DMS114 treated with DMSO at 0.1 percent for 48 hours (cell line): ENCODE data around the gene PDS5A.
"Not testable (repeated sequence)": the region's sequence is repeated elsewhere in the genome, so short reads cannot be mapped to it uniquely, and the experiment has no call there.

ENCODE experiments used
- DNase-seq: peaks from one replicate; lab custom pipeline; 2025; ENCODE audit not compliant: unreplicated experiment; lab: John Stamatoyannopoulos, UW

Gene PDS5A

DNA sequence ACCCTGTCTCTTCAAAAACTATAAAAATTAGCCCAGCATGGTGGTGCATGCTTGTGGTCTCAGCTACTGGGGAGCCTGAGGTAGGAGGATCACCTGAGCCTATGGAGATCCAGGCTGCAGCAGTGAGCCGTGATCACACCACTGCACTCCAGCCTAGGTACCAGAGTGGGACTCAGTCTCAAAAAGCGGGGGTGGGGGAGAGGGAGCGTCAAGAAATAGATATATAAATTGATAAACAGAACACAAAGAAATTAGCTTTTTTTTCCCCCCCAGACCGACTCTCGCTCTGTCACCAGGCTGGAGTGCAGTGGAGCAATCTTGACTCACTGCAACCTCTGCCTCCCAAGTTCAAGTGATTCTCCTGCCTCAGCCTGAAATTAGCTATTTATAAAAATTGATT, 14.1 kb downstream of the PDS5A start:
- DNase-seq, result no peak

DNA sequence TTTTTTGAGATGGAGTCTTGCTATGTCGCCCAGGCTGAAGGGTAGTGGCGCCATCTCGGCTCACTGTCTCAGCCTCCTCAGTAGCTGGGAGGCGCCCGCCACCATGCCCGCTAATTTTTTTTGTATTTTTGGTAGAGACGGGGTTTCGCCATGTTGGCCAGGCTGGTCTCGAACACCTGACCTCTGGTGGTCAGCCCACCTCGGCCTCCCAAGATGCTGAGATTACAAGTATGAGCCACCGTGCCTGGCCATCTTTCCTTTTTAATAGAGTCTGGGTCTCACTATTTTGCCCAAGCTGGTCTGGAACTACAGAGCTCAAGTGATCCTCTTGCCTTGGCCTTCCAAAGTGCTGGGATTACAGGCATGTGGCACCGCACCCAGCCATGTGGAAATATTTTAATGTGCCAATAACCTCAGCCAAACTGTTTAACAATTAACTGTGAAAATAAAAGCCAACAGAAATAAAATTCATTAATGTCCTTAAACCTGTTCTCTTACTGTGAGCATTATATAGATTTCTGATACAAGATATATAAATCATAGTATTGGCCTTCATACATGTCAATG, 16.3 kb downstream of the PDS5A start:
- DNase-seq, result no peak

DNA sequence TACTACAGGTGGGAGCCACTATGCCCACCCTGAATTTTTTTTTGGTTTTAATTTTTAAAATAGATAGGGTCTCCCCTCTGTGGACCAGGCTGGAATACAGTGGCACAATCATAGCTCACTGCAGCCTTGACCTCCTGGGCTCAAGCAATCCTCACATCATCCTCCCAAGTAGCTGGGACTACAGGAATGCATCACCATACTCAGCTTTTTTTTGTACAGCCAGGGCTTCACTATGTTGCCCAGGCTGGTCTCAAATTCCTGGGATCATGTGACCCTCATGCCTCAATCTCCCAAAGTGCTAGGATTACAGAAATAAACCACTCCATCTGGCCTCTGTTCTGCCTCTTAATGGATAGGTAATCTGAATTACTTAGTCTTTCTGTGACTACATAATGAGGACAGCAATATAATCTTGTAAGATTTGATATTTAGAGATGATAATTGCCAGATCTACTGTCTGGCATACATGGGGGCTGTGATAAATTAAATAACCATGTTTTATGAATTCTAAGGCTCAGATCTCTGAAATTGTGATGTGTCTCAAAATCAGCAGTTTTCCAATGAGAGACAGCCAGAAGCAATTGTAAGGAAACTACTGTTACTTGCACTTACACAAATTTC, 26.7 kb downstream of the PDS5A start:
- DNase-seq, result no peak

DNA sequence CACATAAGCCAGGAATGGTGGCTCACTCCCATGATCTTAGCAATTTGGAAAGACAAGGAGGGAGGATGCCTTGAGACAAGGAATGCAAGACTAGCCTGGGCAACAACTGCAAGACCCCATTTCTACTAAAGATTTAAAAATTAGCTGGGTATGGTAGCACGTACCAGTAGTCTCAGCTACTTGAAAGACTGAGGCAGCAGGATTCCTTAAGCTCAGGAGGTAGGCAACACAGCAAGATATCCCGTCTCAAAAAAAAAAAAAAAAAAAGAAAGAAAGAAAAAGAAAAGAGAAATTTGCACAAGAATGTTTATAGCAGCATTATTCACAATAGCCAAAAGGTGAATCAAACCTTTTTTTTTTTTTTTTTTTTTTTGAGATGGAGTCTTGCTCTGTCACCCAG, 29.7 kb downstream of the PDS5A start:
- DNase-seq, result no peak

DNA sequence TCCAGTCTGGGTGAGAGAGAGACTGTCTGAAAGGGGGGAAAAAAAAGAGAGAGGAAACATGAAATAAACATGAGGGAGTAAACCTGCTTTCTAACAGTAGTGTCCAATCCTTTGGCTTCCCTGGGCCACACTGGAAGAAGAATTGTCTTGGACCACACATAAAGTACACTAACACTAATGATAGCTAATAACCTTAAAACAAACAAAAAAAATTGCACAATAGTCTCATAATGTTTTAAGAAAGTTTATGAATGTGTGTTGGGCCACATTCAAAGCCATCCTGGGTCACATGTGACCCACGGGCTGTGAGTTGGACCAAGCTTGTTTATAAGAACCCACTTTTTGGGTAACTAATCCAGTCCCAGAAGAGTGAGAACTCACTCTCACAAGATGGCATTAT, 30.3 kb downstream of the PDS5A start:
- DNase-seq, result no peak

DNA sequence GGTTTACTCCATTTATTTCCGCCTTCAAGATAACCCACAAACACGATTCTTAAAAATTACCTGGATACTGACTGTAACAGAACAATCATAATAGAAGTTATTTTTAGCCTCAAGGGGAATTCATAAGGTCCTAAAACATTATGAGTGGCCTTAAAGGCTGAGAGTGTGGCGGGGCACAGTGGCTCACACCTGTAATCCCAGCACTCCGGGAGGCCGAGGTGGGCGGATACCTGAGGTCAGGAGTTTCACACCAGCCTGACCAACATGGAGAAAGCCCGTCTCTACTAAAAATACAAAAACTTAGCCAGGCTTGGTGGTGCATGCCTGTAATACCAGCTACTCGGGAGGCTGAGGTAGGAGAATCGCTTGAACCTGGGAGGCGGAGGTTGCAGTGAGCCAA, 33.5 kb downstream of the PDS5A start:
- not testable (repeated sequence) for DNase-seq

DNA sequence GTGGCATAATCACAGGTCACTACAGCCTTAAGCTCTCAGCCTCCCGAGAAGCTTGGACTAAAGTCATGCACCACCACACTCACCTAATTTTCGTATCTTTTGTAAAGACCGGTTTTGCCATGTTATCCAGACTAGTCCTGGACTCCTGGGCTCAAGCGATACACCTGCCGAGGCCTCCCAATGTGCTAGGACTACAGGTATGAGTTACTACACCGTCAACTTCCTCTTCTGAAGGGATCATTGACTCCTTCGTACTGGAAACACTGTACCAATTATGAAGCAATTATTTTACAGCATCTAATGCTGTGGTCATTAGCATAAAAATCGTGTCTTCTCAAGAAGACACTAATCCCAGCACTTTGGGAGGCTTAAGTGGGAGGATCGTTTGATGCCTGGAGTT, 35.2 kb downstream of the PDS5A start:
- DNase-seq, result no peak

DNA sequence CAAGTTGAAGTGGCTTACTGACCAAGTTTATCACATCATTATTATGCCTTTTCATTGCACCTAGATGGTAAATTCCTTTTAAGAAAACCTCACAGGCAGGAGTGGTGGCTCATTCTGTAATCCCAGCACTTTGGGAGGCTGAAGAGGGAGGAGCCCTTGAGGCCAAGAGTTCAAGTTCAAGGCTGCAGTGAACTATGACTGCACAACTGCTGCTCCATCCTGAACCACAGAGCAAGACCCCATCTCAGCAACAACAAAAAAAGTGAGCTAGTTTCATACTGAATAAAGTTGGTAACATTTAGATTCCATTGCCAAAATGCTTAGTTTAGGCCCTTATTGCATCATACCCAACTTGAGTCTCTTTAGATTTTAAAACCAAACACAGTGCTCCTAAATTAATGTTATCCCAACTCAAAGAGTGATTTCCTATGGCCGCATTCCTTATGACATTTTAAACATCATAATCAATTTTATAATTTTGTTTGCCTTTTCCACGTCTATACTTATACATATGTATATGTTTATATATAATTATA, 36.0 kb downstream of the PDS5A start:
- DNase-seq, result no peak

DNA sequence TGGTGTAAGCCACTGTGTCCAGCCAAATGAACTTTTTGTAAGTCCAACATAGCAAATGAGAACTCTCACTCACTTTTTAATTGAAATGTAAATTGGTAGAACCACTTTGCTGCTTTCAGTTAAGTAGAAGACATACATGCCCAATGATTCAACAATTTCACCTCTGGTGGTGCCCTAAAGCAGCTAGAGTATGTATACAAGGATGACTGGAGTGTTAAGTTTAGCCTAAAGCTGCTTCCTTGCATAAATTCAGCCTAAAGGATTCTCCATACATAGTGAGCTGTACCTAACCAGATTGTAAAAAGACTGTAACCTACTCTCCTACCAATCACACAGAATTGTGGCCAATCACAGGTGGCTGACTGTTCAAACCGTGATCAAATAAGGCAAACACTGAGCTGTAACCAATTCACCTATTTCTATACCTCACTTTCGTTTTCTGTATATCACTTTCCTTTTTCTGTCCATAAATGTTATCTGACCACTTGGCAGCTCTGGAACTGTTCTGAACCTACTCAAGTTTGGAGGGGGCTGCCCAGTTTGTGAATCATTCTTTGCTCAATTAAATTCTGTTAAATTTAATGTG, 39.9 kb downstream of the PDS5A start:
- DNase-seq, result no peak

DNA sequence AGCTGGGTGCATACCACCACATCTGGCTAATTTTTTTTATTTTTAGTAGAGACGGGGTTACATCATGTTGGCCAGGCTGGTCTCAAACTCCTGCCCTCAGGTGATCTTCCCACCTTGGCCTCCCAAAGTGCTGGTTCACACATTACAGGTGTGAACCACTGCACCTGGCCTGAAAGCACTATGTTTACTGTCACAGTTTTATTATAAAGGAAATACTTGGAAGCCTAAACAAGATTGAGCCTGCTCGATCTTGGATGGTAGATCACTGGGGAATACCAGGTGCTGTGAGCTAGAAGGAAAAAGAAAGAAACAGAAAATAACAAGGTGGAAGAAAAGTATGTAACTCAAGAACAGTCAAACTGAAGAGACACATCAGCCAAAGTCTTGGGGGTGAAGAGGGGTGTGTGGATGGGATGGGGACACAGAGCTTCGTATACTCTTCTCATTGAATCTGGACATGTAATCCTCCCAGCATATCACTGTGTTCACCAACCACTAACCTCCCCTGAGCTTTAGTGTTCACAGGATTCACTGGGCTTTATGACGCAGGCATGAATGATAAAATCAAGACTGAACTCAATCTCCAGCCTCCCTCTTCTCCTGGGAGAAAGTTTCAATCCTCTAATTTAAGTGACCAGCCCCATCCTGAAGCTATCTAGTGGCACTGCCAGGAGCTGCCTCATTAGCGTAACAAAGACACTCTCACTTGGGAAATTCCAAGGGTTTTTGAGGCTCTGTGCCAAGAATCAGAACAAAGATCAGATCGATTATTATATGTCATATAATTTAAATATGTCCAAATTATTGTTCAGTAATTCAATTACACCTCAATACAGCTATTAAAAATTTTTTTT, 40.9 kb downstream of the PDS5A start:
- no peak for DNase-seq

DNA sequence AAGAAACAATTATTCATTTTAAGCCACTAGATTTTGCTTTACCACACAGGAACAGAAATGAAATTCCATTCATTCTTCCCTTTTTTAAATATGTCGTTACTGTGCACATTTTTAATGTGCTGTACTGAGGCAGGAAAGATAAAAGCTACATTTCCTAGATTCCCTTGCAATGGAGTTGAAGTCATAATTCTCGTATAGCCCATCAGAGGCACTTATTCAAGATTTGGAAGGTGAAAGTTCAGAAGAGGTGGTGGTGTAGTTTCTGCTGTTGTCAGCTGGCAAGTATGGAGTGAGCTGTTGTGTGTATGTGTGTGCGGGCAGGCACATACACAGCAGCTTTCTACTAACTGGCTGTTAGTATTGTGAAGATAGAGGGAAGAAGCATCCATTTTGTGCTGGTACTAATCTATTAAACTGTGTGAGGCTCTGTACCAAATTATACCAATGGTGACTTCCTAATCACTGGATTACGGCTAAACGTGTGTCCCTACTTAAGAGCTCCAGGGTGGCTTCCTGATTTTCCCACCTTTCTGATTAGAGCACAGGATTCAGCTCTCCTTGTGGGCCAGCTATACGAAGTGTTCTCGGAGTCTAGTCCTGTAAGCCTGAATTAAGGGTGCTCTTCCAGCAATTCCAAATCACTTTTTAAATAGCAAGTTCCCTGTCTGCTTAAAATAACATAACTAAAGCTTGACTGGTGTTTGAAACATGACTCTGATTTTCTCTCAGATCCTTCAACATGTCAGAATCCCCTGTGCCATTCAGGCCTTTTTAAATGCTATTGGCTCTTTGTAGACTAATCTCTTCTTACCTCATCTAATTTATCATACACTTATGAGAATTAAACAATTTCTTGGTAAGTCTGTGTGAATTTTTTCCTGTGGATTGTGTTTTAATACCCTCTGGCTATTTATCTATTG, 43.8 kb downstream of the PDS5A start:
- no peak for DNase-seq

DNA sequence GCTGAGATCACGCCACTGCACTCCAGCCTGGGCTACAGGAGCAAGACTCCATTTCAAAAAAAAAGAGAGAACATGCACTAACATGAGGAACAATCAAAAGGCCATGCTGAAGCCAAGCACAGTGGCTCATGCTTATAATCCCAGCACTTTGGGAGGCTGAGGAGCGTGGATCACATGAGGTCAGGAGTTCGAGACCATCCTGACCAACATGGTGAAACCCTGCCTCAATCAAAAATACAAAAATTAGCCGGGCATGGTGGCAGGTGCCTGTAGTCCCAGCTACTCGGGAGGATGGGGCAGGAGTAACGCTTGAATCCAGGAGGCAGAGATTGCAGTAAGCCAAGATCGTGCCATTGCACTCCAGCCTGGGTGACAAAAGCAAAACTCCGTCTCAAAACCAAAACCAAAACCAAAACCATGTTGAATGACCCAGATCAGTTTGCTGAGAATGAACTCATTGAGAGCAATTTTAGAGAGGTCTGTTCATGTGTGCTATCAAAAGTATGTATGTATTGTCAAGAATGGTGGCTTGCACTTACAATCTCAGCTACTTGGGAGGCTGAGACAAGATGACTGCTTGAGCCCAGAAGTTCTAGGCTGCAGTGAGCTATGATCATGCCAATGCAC, 44.8 kb downstream of the PDS5A start:
- no peak for DNase-seq

DNA sequence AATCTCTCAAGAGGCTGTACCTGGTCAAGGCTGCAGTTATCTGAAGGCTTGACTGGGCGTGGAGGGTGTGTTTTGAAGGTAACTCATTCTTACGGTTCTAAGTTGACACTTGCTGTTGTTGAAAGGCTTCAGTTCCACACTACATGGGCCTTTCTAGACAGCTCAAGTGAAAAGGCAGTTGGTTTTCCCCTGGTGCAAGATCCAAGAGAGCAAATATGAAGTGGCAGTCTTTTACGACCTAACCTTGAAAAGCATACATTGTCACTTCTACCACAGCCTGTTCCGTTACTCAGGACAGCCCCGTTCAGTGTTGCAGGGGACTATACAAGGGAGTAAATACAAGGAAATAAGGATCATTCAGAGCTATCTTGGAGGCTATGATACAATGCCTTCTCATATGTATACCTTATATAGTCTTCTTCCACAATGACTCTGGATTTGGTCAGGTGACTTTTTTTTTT, 46.2 kb downstream of the PDS5A start:
- DNase-seq, result no peak

DNA sequence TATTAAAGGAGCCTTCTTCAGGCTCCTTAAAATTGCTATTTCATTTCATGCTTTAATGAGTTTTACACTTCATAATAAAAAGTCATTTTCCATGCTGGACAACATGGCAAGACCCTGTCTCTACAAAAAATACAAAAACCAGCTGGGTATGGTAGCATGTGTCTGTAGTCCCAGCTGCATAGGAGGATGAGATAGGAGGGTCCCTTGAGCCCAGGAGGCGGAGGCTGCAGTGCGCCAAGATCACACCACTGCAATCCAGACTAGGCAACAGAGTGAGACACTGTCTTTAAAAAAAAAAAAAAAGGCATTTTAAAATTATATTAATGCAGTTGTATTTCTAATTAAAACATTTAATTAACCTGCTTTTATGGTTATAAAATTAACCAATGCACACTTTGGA, 49.2 kb downstream of the PDS5A start:
- no peak for DNase-seq

DNA sequence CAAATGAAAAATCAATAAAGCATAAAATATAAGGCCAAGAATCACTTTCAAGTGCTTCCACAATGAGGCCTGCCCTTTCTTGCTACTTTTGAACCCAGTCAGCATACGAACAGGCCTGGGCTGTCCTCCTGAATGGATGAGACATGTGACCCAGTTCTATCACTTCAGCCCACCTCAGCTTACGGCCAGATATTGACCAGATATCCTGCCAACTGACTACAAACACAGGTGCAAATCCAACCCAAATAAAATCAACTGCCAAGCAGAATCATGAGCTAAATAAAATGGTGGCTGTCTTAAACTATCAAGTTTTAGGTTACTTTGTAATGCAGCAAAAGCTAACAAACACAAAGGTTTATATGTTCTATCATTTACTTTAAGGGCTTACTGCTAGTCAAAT, 53.7 kb downstream of the PDS5A start:
- no peak for DNase-seq

DNA sequence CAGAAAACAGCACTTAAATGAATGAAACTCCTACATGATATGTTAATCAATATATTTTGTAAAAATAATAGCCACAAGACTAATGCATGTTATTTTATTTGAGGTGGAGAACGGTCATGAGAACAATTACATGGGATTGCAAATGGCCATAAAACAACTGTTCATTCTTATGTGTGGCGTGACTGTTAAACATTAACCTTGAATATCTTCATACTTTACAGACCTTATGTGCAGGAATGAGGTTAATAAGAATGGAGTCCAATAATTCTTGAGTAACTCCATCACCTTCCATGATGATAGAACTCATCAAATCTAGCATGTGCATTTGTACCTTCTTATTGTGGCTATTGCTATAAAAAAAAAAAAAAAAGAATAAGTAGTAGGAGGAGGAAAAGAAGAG, 55.3 kb downstream of the PDS5A start:
- DNase-seq, result no peak

DNA sequence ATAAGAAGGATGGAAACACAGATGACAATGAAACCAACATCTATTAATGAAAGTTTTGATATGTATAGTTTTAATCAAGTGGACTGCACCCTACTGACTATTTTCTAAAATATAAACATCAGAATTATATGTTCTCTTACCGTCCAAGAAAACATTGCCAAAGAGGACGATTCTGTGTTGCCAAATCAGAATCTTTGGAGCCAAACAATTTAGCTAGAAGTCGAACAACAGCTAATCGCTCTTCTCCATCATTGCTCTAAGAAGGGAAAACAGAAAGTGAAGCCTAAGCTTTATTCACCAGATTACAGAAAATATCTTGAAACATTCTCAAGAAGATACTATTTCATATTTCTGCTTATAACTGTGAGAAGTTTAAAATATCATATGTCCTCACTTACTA, 64.2 kb downstream of the PDS5A start:
- no peak for DNase-seq

DNA sequence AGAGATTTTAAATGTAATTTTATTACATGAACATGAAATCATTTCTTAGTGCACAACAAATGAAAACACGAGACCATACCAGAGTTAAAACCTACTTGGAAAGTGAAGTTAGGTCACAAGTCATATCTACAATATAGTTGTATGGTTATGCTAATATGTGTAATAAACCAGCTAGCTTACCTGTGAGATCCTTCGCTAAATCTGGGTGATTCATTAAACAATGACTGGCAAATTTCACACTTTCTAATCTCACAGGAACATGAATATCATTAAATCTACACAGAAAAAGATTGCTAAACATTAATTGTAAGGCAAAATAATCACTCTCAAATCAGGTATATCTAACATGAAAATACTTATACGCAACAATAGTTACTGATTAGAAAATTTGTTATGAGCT, 67.6 kb downstream of the PDS5A start:
- no peak for DNase-seq

DNA sequence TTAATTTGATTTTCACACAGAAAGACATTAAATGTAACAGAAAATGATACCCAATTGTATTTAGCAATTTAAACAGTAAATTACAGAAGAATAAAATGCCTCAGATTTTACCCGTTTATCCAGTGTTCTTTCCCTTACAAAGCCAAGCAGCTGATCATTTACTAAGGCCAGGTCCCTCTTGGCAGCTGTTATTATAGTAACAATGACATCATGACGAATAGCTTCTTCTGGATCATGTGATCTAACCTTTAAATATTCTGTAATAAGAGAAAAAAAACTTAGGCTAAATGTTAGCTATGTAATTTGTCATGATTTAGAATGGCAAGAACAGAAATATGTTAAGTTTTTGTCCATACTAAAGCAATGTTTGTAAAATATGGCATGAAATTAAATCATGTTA, 69.4 kb downstream of the PDS5A start:
- no peak for DNase-seq

DNA sequence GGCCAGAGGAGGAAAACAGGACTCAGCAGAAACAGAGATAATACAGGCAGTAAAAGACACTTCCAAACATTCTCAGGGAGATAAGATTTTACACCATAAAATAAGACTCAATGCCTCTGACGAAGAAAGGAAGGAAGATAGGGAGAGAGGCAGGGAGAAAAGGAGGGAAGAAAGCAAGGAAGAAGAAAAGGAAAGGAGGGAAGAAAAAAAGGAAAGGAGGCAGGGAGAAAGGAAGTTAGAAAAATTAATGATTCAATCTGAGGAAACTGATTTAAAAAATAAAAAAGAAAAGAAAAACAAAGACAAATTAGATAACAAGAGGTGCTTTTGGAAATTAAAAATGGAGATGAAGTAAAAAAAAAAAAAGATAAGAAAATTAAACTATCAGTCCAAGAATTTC, 72.1 kb downstream of the PDS5A start:
- no peak for DNase-seq
